Osteocyte (in vitro differentiated cells): ENCODE measurements around the gene ZDHHC7. TPM values are rescaled to one million over a fixed set of nuclear protein-coding genes. Genes with fewer than 3 reads are reported as not detected.

ENCODE experiments used
- DNase-seq: peaks from one replicate; pipeline ENCODE4 v3.0.0; 2021; ENCODE audit warnings: mixed read lengths; ENCODE audit not compliant: unreplicated experiment; ENCODE audit errors: extremely low spot score
- H3K27ac Mint-ChIP-seq: one replicate; pipeline ENCODE4 v1.8.0; 2021; ENCODE audit warnings: mild to moderate bottlenecking, mixed read lengths; ENCODE audit not compliant: unreplicated experiment
- H3K27me3 Mint-ChIP-seq: one replicate; pipeline ENCODE4 v1.8.0; 2021; ENCODE audit warnings: mixed read lengths; ENCODE audit not compliant: unreplicated experiment
- H3K36me3 Mint-ChIP-seq: one replicate; pipeline ENCODE4 v1.8.0; 2021; ENCODE audit warnings: mixed read lengths; ENCODE audit not compliant: unreplicated experiment
- H3K4me1 Mint-ChIP-seq: one replicate; pipeline ENCODE4 v1.8.0; 2021; ENCODE audit warnings: mixed read lengths; ENCODE audit not compliant: unreplicated experiment
- H3K4me3 Mint-ChIP-seq: one replicate; pipeline ENCODE4 v1.8.0; 2021; ENCODE audit warnings: mild to moderate bottlenecking, moderate library complexity, mixed read lengths; ENCODE audit not compliant: unreplicated experiment
- H3K9me3 Mint-ChIP-seq: one replicate; pipeline ENCODE4 v1.8.0; 2021; ENCODE audit warnings: mixed read lengths; ENCODE audit not compliant: unreplicated experiment
- CTCF ChIP-seq: fragments of 200-600 bp; sonication (generic); IDR thresholded peaks from 2 replicates; pipeline ENCODE4 v1.5.0; 2021; ENCODE audit warnings: antibody characterized with exemption, mild to moderate bottlenecking, moderate library complexity
- total RNA-seq: library from RNA; stranded (reverse); gene quantifications from 2 replicates; pipeline ENCODE4 v1.2.1, GENCODE V29; 2021

The ZDHHC7 gene
- total RNA-seq, 1 donor from 2014 or later, result 53.7 TPM

- DNase-seq, result no peak
- H3K4me3 Mint-ChIP-seq, result no peak overlapping the region
- H3K27me3 Mint-ChIP-seq, result no peaks in the 10 kb centered on the region
- no peaks in the 10 kb centered on the region for H3K36me3 Mint-ChIP-seq
- H3K27ac Mint-ChIP-seq, result no peak overlapping the region
- H3K4me1 Mint-ChIP-seq, result no peaks in the 10 kb centered on the region
- no peak for TF ChIP-seq CTCF
- H3K9me3 Mint-ChIP-seq, result no peaks in the 10 kb centered on the region
Observed at GRCh38 chr16:84964386-84965128, 46.8 kb downstream of the ZDHHC7 start.

GRCh38 chr16:84963066-84963465 lies 48.3 kb downstream of the ZDHHC7 start:
- no peaks in the 10 kb centered on the region for H3K36me3 Mint-ChIP-seq
- no peak overlapping the region for H3K27ac Mint-ChIP-seq
- H3K9me3 Mint-ChIP-seq, result no peaks in the 10 kb centered on the region
- no peaks in the 10 kb centered on the region for H3K27me3 Mint-ChIP-seq
- DNase-seq, result no peak
- no peak for TF ChIP-seq CTCF
- H3K4me1 Mint-ChIP-seq, result no peaks in the 10 kb centered on the region
- H3K4me3 Mint-ChIP-seq, result no peak overlapping the region

DNA sequence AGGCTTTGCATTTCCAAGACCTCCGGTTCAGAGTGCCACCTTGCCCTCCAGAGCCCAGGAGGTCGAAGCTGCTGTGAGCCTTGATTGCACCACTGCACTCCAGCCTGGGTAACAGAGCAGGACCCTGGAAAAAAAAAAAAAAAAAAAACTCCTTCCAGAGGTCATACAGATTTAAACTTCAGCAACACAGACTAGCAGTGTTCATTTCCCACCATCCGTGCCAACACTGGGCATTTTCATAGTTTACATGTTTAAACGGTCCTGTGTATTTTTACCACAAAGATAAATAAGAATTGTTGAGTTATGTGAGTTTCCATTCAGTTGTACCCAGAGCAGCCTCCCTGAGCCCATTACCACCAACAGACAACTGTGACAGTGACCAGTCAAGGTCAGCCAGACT lies 50.4 kb downstream of the ZDHHC7 start:
- no peak for DNase-seq
- no peaks in the 10 kb centered on the region for H3K27me3 Mint-ChIP-seq
- H3K4me1 Mint-ChIP-seq, result no peaks in the 10 kb centered on the region
- no peaks in the 10 kb centered on the region for H3K36me3 Mint-ChIP-seq
- no peak for TF ChIP-seq CTCF
- no peaks in the 10 kb centered on the region for H3K9me3 Mint-ChIP-seq
- no peak overlapping the region for H3K4me3 Mint-ChIP-seq
- no peak overlapping the region for H3K27ac Mint-ChIP-seq

GRCh38 chr16:84959784-84960417 lies 51.4 kb downstream of the ZDHHC7 start:
- no peaks in the 10 kb centered on the region for H3K9me3 Mint-ChIP-seq
- H3K27me3 Mint-ChIP-seq, result no peaks in the 10 kb centered on the region
- H3K4me3 Mint-ChIP-seq, result no peak overlapping the region
- TF ChIP-seq CTCF, result no peak
- H3K36me3 Mint-ChIP-seq, result no peaks in the 10 kb centered on the region
- DNase-seq, result no peak
- no peaks in the 10 kb centered on the region for H3K4me1 Mint-ChIP-seq
- H3K27ac Mint-ChIP-seq, result no peak overlapping the region

DNA sequence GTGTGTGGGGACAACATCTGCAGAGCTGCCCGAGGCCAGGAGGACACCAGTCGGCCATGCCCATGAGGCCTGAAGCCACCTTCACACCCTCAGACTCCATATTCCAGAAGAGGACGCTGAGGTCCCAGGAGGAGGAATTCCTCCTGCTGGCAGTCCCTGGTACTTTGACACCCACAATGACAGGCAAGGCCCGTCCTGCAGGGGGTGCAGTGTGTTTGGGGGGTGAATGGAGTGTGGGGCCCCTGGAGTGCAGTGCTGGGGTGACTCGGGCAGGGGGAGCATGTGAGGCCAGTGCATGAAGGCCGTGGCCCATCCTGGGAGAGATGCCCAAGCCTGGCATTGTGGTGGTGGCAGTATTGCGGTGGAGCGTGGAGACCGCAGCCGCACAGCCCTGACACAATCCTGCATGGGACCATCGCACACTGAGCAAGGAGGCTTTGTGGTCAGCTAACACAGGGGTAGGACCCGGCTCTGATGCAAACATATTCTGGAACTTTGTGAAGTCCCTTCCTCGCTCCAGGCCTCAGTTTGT lies 52.2 kb downstream of the ZDHHC7 start:
- DNase-seq, result no peak
- Mint-ChIP-seq H3K4me3 (no peak overlapping the region), H3K27me3 (no peaks in the 10 kb centered on the region), H3K27ac (no peak overlapping the region), H3K9me3 (no peaks in the 10 kb centered on the region), H3K36me3 (no peaks in the 10 kb centered on the region), H3K4me1 (no peaks in the 10 kb centered on the region)
- TF ChIP-seq CTCF, result no peak
